Central memory CD8-positive, alpha-beta T cell (primary cell): ENCODE results near the gene KLRC2.
"Not testable (repeated sequence)": the region's sequence is repeated elsewhere in the genome, so short reads cannot be mapped to it uniquely, and the experiment has no call there.

Experiments
- ATAC-seq: fragments of 150-1000 bp; cut with Tn5 transposase; replicated peaks from 2 replicates; pipeline ENCODE4 v1.10.0; 2022; ENCODE audit warnings: mild to moderate bottlenecking, moderate FRiP score, moderate number of reproducible peaks; ENCODE audit not compliant: poor library complexity, severe bottlenecking; ENCODE audit errors: extremely low read depth
- DNase-seq, 2 donors: peaks; one replicate each; pipeline ENCODE4 v3.0.0; 2021; ENCODE audit warnings: low spot score in 2 of 2
- H3K27ac Mint-ChIP-seq: one replicate; pipeline ENCODE4 v1.8.0; 2022; ENCODE audit warnings: low read depth, mild to moderate bottlenecking, moderate library complexity, mixed read lengths
- H3K27me3 Mint-ChIP-seq: one replicate; pipeline ENCODE4 v1.8.0; 2022; ENCODE audit warnings: mixed read lengths
- H3K36me3 Mint-ChIP-seq: one replicate; pipeline ENCODE4 v1.8.0; 2022; ENCODE audit warnings: mild to moderate bottlenecking, moderate library complexity, mixed read lengths; ENCODE audit not compliant: insufficient read depth
- H3K4me1 Mint-ChIP-seq: one replicate; pipeline ENCODE4 v1.8.0; 2022; ENCODE audit warnings: mixed read lengths
- H3K4me3 Mint-ChIP-seq: one replicate; pipeline ENCODE4 v1.8.0; 2022; ENCODE audit warnings: mild to moderate bottlenecking, moderate library complexity, mixed read lengths
- H3K9me3 Mint-ChIP-seq: one replicate; pipeline ENCODE4 v1.8.0; 2022; ENCODE audit warnings: mixed read lengths

Gene KLRC2

DNA sequence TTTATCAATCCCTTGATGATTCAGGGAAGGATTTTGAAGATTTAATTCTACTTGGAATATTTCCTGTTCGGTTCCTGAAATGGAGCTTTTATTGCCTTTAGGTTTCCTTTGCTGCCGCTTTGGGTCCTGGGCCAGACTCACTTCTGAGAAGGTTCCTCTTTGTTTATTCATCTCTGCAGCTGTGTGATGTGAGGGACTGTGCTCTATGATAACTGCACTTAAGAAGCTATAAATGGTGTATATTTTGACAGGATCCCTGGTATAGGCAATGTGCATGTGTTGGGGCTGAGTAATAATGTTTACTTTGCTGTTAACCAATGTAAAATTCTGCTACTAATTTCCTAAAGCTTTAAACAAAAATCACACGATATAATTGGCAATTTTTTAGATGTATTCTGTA lies at the start of gene KLRC2:
KLRC2 (minus strand) TSS at position 195 of the 400 bp plus-strand sequence; CDS start at position 171, 24 bp downstream.
- DNase-seq, H3K9me3 Mint-ChIP-seq, H3K4me1 Mint-ChIP-seq, H3K36me3 Mint-ChIP-seq, H3K27me3 Mint-ChIP-seq, H3K27ac Mint-ChIP-seq, H3K4me3 Mint-ChIP-seq: not testable (repeated sequence)
- peak; percentile 54 for ATAC-seq

DNA sequence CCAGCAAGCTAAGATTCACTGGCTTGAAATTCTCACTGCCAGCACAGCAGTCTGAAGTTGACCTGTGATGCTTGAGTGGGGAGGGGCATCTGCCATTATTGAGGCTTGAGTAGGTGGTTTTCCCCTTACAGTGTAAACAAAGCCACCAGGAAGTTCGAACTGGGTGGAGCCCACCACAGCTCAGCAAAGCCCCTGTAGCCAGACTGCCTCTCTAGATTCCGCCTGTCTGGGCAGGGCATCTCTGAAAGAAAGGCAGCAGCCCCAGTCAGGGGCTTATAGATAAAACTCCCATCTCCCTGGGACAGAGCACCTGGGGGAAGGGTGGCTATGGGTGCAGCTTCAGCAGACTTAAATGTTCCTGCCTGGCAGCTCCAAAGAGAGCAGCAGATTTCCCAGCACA lies 46.1 kb upstream of the KLRC2 start:
- H3K4me3 Mint-ChIP-seq: peak overlapping the region; percentile 57
- ATAC-seq: peak; percentile 52
- not testable (repeated sequence) for H3K27me3 Mint-ChIP-seq

DNA sequence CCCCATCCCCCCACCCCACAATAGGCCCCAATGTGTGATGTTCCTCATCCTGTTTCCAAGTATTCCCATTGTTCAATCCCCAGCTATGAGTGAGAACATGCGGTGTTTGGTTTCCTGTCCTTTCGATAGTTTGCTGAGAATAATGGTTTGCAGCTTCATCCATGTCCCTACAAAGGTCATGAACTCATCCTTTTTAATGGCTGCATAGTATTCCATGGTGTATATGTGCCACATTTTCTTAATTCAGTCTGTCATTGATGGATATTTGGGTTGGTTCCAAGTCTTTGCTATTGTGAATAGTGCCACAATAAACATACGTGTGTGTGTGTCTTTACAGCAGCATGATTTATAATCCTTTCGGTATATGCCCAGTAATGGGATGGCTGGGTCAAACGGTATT lies 37.0 kb upstream of the KLRC2 start:
- H3K27ac Mint-ChIP-seq, H3K4me3 Mint-ChIP-seq, H3K36me3 Mint-ChIP-seq, DNase-seq, H3K27me3 Mint-ChIP-seq, H3K4me1 Mint-ChIP-seq, ATAC-seq: not testable (repeated sequence)
- H3K9me3 Mint-ChIP-seq: peaks cover 11% of the 10 kb centered on the region

More for the DNA sequence above, 46.1 kb upstream of the KLRC2 start:
- H3K4me1 Mint-ChIP-seq: peaks cover 44% of the 10 kb centered on the region
- H3K36me3 Mint-ChIP-seq: not testable (repeated sequence)
- peak in 1 of 2 donors; percentile 49 for DNase-seq
- H3K9me3 Mint-ChIP-seq: peaks cover 32% of the 10 kb centered on the region
- peak overlapping the region; percentile 82 for H3K27ac Mint-ChIP-seq

DNA sequence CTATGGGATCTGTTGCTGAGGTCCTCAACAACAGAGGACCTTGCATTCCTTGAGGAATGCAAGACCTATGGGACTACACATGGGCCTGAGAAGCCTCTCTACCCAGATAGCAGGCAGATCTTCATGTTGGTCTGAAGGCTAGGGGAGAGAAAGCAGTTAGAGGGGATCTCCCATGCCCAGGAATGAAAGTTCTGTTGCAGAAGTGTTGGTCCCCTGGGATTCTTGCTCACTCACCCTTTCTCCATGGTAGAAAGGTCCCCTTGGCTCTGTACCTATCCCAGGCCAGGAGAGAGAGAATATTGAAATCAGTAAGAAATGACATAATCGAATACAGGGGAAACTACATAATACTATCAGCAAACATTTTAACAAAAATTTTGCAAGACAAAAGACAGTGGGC lies 33.9 kb upstream of the KLRC2 start:
- H3K9me3 Mint-ChIP-seq: no peaks in the 10 kb centered on the region
- no peak overlapping the region for H3K27ac Mint-ChIP-seq
- H3K36me3 Mint-ChIP-seq: no peaks in the 10 kb centered on the region
- no peaks in the 10 kb centered on the region for H3K27me3 Mint-ChIP-seq
- DNase-seq (no peak), ATAC-seq (no peak)
- H3K4me1 Mint-ChIP-seq: no peaks in the 10 kb centered on the region
- no peak overlapping the region for H3K4me3 Mint-ChIP-seq

DNA sequence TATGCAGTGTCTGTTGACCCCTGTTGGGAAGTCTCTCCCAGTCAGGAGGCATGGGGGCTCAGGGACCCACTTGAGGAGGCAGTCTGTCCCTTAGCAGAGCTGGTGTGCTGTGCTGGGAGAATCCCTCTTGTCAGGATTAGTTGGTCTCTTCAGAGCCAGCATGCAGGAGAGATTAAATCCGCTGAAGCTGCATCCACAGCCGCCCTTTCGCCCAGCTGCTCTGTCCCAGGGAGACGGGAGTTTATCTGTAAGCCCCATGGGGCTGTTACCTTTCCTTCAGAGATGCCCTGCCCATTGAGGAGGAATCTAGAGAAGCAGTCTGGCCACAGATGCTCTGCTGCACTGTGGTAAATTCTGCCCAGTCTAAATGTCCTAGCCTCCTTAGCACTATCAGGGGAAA lies 30.5 kb upstream of the KLRC2 start:
- Mint-ChIP-seq H3K9me3 (peaks cover 16% of the 10 kb centered on the region), H3K36me3 (no peaks in the 10 kb centered on the region), H3K27ac (no peak overlapping the region)

DNA sequence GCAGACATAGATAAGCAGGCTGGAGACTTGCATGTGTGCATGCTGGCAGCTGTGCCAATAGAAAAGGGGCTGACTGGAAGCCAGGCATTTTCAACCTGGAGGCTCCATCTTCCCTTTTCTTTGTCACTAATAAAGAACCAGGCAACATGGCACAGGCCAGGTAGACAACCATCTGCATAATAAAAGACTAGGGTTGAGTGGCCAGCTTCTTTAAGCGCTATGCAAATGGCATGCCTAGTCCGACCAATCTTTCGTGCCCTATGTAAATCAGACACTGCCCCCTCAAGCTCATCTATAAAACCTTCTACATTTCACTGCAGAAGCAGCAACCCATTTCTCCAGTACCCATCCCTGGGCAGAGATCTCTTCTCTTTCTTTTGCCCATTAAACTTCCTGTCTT lies 21.9 kb upstream of the KLRC2 start:
- Mint-ChIP-seq H3K9me3 (peaks cover 49% of the 10 kb centered on the region), H3K4me3 (no peak overlapping the region), H3K4me1 (peaks cover 6% of the 10 kb centered on the region), H3K27ac (no peak overlapping the region), H3K27me3 (no peaks in the 10 kb centered on the region), H3K36me3 (no peaks in the 10 kb centered on the region)
- DNase-seq (no peak), ATAC-seq (no peak)

More for the DNA sequence above, 30.5 kb upstream of the KLRC2 start:
- H3K4me3 Mint-ChIP-seq: no peak overlapping the region
- no peak for ATAC-seq
- DNase-seq: no peak
- no peaks in the 10 kb centered on the region for H3K4me1 Mint-ChIP-seq
- H3K27me3 Mint-ChIP-seq: no peaks in the 10 kb centered on the region

DNA sequence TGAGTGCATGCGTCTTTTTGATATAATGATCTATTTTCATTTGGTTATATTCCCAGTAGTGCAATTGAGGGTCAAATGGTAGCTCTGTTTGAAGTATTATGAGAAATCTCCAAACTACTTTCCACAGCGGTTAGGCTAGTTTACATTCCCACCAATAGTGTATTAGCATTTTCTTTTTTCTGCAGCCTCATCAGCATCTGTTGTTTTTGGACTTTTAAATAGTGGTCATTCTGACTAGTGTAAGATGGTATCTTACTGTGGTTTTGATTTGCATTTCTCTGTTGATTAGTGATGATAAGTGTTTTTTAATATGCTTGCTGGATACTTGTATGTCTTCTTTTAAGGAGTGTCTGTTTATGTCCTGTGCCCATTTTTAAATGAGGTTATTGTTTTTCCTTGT lies 21.0 kb upstream of the KLRC2 start:
- no peak for ATAC-seq
- H3K9me3 Mint-ChIP-seq: peaks cover 40% of the 10 kb centered on the region

DNA sequence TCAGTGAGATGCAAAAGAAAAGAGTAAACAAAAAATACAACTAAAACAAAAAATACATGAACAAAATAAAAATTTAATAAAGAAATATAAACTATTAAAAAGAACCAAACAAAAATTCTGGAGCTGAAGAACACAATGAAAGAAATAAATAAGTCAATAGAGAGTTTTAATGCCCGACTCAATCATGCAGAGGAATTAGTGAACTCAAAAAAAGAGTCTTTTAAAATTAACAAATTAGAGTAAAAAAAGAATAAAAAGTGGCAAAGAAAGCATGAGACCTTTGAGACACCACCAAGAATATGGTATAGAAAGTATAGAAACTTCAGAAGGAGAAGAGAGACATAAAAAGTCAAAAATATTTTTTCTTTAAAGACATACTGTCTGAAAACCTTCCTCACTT lies 20.0 kb upstream of the KLRC2 start:
- Mint-ChIP-seq H3K9me3 (peaks cover 36% of the 10 kb centered on the region), H3K27me3 (no peaks in the 10 kb centered on the region), H3K27ac (no peak overlapping the region), H3K4me3 (no peak overlapping the region), H3K4me1 (peaks cover 6% of the 10 kb centered on the region), H3K36me3 (no peaks in the 10 kb centered on the region)
- DNase-seq (no peak), ATAC-seq (no peak)

More for the DNA sequence above, 21.0 kb upstream of the KLRC2 start:
- Mint-ChIP-seq H3K4me3 (no peak overlapping the region), H3K27me3 (no peaks in the 10 kb centered on the region), H3K27ac (no peak overlapping the region), H3K4me1 (peaks cover 6% of the 10 kb centered on the region), H3K36me3 (no peaks in the 10 kb centered on the region)
- DNase-seq: no peak

DNA sequence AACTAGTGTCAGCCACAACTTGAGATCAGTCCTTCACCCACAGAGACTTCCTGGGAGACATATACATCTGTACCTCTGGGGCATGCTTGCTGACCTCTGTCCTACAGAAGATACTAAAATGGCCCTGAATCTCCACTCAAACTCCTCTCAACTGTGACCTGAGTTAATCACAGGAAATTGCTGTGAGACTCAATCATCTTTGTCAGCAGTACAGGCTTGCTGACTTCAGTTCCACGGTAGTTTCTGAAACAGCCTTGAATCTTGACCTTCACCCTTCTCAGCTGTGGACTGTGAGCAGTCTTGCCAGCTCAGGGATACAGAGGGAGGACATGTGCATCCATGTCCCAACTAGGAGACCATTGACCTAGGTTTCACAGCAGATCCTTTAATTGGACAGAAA lies 18.7 kb upstream of the KLRC2 start:
- H3K27me3 Mint-ChIP-seq: no peaks in the 10 kb centered on the region
- no peaks in the 10 kb centered on the region for H3K36me3 Mint-ChIP-seq
- H3K27ac Mint-ChIP-seq: no peak overlapping the region
- peaks cover 36% of the 10 kb centered on the region for H3K9me3 Mint-ChIP-seq
- ATAC-seq (no peak), DNase-seq (no peak)
- no peak overlapping the region for H3K4me3 Mint-ChIP-seq
- peaks cover 6% of the 10 kb centered on the region for H3K4me1 Mint-ChIP-seq

DNA sequence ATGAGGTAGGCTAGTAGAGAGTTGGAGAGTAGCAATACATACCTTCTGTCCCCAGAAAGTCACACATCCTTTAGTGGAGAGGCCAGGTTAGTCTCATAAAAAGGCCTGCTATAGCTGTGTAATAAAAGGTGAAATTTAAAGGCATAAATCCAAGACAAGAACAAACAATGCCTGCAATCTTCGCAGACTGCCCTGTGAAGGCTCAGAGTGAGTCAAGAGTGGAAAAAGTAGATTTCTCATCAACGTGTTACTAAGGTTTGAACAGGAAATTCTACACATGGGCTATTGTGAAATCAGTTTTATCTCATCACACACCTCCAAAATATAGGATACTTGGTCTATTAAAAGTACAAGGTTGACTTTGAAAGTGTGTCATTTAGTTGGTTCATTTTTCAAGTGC lies 17.3 kb upstream of the KLRC2 start, which contains the start of gene KLRC1:
KLRC1 (minus strand) TSS at position 222 of the 400 bp plus-strand sequence. CDS start 2,221 bp downstream, outside the sequence.
- H3K4me1 Mint-ChIP-seq: peaks cover 4% of the 10 kb centered on the region
- H3K36me3 Mint-ChIP-seq: no peaks in the 10 kb centered on the region
- no peak for ATAC-seq
- no peak within 1 kb of the TSS for H3K27ac Mint-ChIP-seq
- H3K9me3 Mint-ChIP-seq: peaks cover 27% of the 10 kb centered on the region
- no peak within 1 kb of the TSS for H3K4me3 Mint-ChIP-seq
- no peaks in the 10 kb centered on the region for H3K27me3 Mint-ChIP-seq
- no peak for DNase-seq

DNA sequence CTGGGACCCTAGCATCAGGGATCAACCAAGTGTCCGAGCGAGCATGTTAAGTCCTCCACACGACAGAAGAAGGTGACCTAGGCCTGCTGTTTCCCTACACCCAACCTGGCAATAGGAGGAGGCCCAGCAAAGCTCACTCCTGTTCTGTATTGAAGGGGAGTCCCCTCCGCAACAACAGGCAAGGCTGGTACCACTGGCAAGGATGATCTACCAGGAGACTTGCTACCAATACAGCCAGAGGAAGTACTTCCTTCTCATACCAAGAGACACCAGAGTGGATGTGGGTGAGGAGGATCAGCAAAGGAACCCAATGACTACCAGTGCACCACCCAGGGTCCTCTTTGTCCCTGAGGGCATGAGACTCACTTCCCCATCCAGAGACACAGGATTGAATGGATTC lies 12.4 kb upstream of the KLRC2 start:
- no peak for DNase-seq
- Mint-ChIP-seq H3K27ac (no peak overlapping the region), H3K9me3 (no peaks in the 10 kb centered on the region), H3K27me3 (no peaks in the 10 kb centered on the region), H3K4me3 (no peak overlapping the region), H3K36me3 (no peaks in the 10 kb centered on the region), H3K4me1 (no peaks in the 10 kb centered on the region)
- ATAC-seq: no peak

DNA sequence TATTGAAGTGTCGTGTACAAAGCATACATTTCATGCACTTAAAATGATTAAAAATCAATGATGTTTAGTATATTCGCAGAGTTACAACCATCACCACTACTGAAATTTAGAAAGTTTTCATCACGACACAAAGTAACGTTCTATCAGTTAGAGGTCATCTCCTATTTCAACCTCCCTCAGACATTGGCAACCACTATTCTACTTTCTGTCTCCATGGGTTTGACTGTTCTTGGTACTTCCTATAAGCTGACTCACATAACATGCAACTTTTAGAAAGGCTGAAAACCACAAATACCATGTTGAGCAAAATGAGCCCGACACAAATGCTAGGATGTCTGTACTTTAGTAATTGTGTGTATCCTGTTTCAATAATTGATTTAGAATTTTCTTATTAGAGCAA lies 10.2 kb upstream of the KLRC2 start:
- not testable (repeated sequence) for H3K27me3 Mint-ChIP-seq, H3K4me3 Mint-ChIP-seq, H3K4me1 Mint-ChIP-seq, H3K27ac Mint-ChIP-seq, DNase-seq, H3K36me3 Mint-ChIP-seq, H3K9me3 Mint-ChIP-seq
- peak; percentile 49 for ATAC-seq

DNA sequence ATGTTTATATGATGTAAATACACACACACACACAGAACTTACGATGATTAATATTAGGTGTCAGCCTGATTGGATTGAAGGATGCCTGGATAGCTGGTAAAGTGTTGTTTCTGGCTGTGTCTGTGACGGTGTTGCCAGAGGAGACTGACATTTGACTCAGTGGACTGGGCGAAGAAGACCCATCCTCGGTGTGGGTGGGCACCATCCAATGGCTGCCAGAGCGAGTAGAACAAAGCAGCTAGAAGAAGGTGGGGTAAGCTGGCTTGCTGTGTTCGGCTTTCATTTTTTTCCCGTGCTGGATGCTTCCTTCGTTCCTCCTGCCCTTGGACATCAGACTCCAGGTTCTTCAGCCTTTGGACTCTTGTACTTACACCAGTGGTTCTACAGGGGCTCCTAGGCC lies 5.3 kb upstream of the KLRC2 start:
- H3K27ac Mint-ChIP-seq, H3K27me3 Mint-ChIP-seq, DNase-seq, ATAC-seq, H3K9me3 Mint-ChIP-seq, H3K4me3 Mint-ChIP-seq, H3K36me3 Mint-ChIP-seq, H3K4me1 Mint-ChIP-seq: not testable (repeated sequence)
